CD14-positive monocyte (primary cell): Measurements from ENCODE around the gene NUDT22. TPM values are rescaled to one million over a fixed set of nuclear protein-coding genes. Genes with fewer than 3 reads are reported as not detected.

Experiments
- DNase-seq, 3 donors: peaks; one replicate each; pipeline ENCODE4 v3.0.0-alpha.2; 2011 to 2022
- H2AFZ ChIP-seq: 2 replicates; pipeline ENCODE4 v1.6.0; 2012; ENCODE audit warnings: mild to moderate bottlenecking, low read depth, low read length, inconsistent platforms; ENCODE audit not compliant: insufficient read depth, poor library complexity, severe bottlenecking
- H3K27ac ChIP-seq, 2 donors: 1 replicate in 1 of 2; 2 replicates in 1 of 2; pipeline ENCODE4 v1.5.1; 2012 to 2013; ENCODE audit warnings: low read length in 2 of 2, control low read depth in 1 of 2, inconsistent platforms in 1 of 2, low read depth in 1 of 2, mild to moderate bottlenecking in 1 of 2
- H3K27me3 ChIP-seq, 2 donors: one replicate each; pipeline versions ENCODE4 v1.6.0 to v1.6.1; 2011 to 2013; ENCODE audit warnings: low read length in 2 of 2; ENCODE audit not compliant: control insufficient read depth in 2 of 2, insufficient read depth in 2 of 2
- H3K36me3 ChIP-seq, 2 donors: replicated peaks in 1 of 2; 1 replicate in 1 of 2; 2 replicates in 1 of 2; pipeline versions ENCODE4 v1.5.1 to v1.6.1; 2012 to 2013; ENCODE audit warnings: low read length in 2 of 2, control low read depth in 1 of 2, inconsistent platforms in 1 of 2, mild to moderate bottlenecking in 1 of 2; ENCODE audit not compliant: insufficient read depth in 2 of 2, control insufficient read depth in 1 of 2
- H3K4me1 ChIP-seq, 2 donors: 1 replicate in 1 of 2; 2 replicates in 1 of 2; pipeline versions ENCODE4 v1.5.1 to v1.6.1; 2012 to 2013; ENCODE audit warnings: low read length in 2 of 2, control low read depth in 1 of 2, inconsistent platforms in 1 of 2, mild to moderate bottlenecking in 1 of 2, moderate library complexity in 1 of 2; ENCODE audit not compliant: insufficient read depth in 2 of 2, control insufficient read depth in 1 of 2
- H3K4me2 ChIP-seq: replicated peaks from 2 replicates; pipeline ENCODE3; 2012; ENCODE audit warnings: low read length, moderate library complexity, mild to moderate bottlenecking; ENCODE audit not compliant: poor library complexity, severe bottlenecking; ENCODE audit errors: extremely low read depth
- H3K4me3 ChIP-seq, 3 experiments: fragments of 200-600 bp in 1 of 3; sonication (generic) in 1 of 3; replicated peaks in 1 of 3; 1 replicate in 2 of 3; 2 replicates in 1 of 3; pipeline ENCODE4 v1.5.1; 2011 to 2013; ENCODE audit warnings: low read length in 3 of 3, mild to moderate bottlenecking in 3 of 3, control low read depth in 2 of 3, low read depth in 2 of 3, inconsistent platforms in 1 of 3, moderate library complexity in 1 of 3
- H3K79me2 ChIP-seq: 2 replicates; pipeline ENCODE4 v1.6.0; 2012; ENCODE audit warnings: mild to moderate bottlenecking, control low read depth, inconsistent platforms, low read length, moderate library complexity; ENCODE audit not compliant: insufficient read depth
- H3K9ac ChIP-seq: 2 replicates; pipeline ENCODE4 v1.6.0; 2017; ENCODE audit warnings: low read length, mild to moderate bottlenecking; ENCODE audit not compliant: insufficient read depth, poor library complexity, severe bottlenecking
- H3K9me3 ChIP-seq, 2 donors: replicated peaks in 1 of 2; 1 replicate in 1 of 2; 2 replicates in 1 of 2; pipeline versions ENCODE4 v1.5.1 to v1.6.1; 2012 to 2013; ENCODE audit warnings: low read length in 2 of 2, control low read depth in 1 of 2; ENCODE audit not compliant: control insufficient read depth in 1 of 2, insufficient read depth in 1 of 2
- H4K20me1 ChIP-seq: 2 replicates; pipeline ENCODE4 v1.6.0; 2012; ENCODE audit warnings: mild to moderate bottlenecking, low read length, control low read depth, moderate library complexity; ENCODE audit not compliant: insufficient read depth
- H3K27ac Mint-ChIP-seq, 7 donors: one replicate each; pipeline ENCODE4 v1.8.0; 2020; ENCODE audit warnings: mild to moderate bottlenecking in 7 of 7, mixed read lengths in 7 of 7, moderate library complexity in 6 of 7, inconsistent platforms in 2 of 7
- H3K27me3 Mint-ChIP-seq, 3 donors: one replicate each; pipeline ENCODE4 v1.8.0; 2021 to 2022; ENCODE audit warnings: low read depth in 3 of 3, mild to moderate bottlenecking in 3 of 3, mixed read lengths in 3 of 3, moderate library complexity in 3 of 3, inconsistent platforms in 1 of 3
- H3K36me3 Mint-ChIP-seq, 2 donors: one replicate each; pipeline ENCODE4 v1.8.0; 2020; ENCODE audit warnings: mixed read lengths in 2 of 2, inconsistent platforms in 1 of 2, mild to moderate bottlenecking in 1 of 2
- H3K4me1 Mint-ChIP-seq: one replicate; pipeline ENCODE4 v1.8.0; 2020; ENCODE audit warnings: mild to moderate bottlenecking, mixed read lengths
- H3K4me3 Mint-ChIP-seq, 2 donors: one replicate each; pipeline ENCODE4 v1.8.0; 2020; ENCODE audit warnings: mild to moderate bottlenecking in 2 of 2, mixed read lengths in 2 of 2, moderate library complexity in 1 of 2
- H3K9me3 Mint-ChIP-seq, 7 donors: one replicate each; pipeline ENCODE4 v1.8.0; 2020 to 2022; ENCODE audit warnings: mixed read lengths in 7 of 7, mild to moderate bottlenecking in 6 of 7, moderate library complexity in 6 of 7, inconsistent platforms in 2 of 7
- CTCF ChIP-seq: fragments of 200-600 bp; IDR thresholded peaks from one replicate; pipeline ENCODE4 v1.8.0; 2022; ENCODE audit warnings: antibody characterized with exemption, mild to moderate bottlenecking
- WGBS: methylation state at CpG from one replicate; pipeline ENCODE4 v1.1.5; 2013; ENCODE audit warnings: missing lambda C conversion rate; ENCODE audit not compliant: insufficient coverage; 5-methylcytosine and 5-hydroxymethylcytosine counted together
- intact Hi-C, 2 donors: fragments of 100-400 bp; cut with micrococcal nuclease; formaldehyde crosslinking; loops; one replicate each; pipeline versions ENCODE4 v1.15.0 to v1.15.1; 2023
- polyA plus RNA-seq, 3 donors: library from polyadenylated mRNA; depleted of rRNA in 1 of 3; unstranded in 2 of 3; stranded (reverse) in 1 of 3; fragments of 300-500 nt in 2 of 3; fragments of >200 nt in 1 of 3; fragmentation: Illumina TruSeq in 2 of 3; gene quantifications; 1 replicate in 2 of 3; 2 replicates in 1 of 3; pipeline ENCODE4 v1.2.3, GENCODE V29; 2012 to 2021

The NUDT22 gene
- polyA plus RNA-seq, 3 donors = 47.9 to 86.1 (median 56.1) TPM

- H2AFZ ChIP-seq = no peak overlapping the region
- no peak overlapping the region for H3K27ac Mint-ChIP-seq
- TF ChIP-seq CTCF = no peak
- H4K20me1 ChIP-seq = peaks cover 21% of the 10 kb centered on the region
- no peaks in the 10 kb centered on the region for H3K27me3 ChIP-seq
- H3K36me3 ChIP-seq = peaks cover 80 to 89% of the 10 kb centered on the region in 2 donors
- WGBS = 93% methylated on average over 18 of the region's 24 CpGs
- no peak overlapping the region for H3K4me3 Mint-ChIP-seq
- H3K4me1 ChIP-seq = peaks cover 3 to 6% of the 10 kb centered on the region in 2 donors
- peaks cover 0 to 4% (median 0%) of the 10 kb centered on the region in 7 donors for H3K9me3 Mint-ChIP-seq
- H3K27me3 Mint-ChIP-seq = peaks cover 0 to 1% (median 0%) of the 10 kb centered on the region in 3 donors
- H3K4me2 ChIP-seq = no peak overlapping the region
- no peak overlapping the region for H3K9ac ChIP-seq
- no peaks in the 10 kb centered on the region for H3K79me2 ChIP-seq
- no peak for DNase-seq
- H3K27ac ChIP-seq = no peak overlapping the region
- H3K9me3 ChIP-seq = no peaks in the 10 kb centered on the region
- H3K4me1 Mint-ChIP-seq = peaks cover 7% of the 10 kb centered on the region
- intact Hi-C loops = no loop called here
- H3K4me3 ChIP-seq = no peak overlapping the region
- H3K36me3 Mint-ChIP-seq = peaks cover 61 to 87% of the 10 kb centered on the region in 2 donors
Measured at GRCh38 chr11:64258356-64258755, 32.3 kb downstream of the NUDT22 start.

- no peak overlapping the region for H2AFZ ChIP-seq
- no peak overlapping the region for H3K27ac Mint-ChIP-seq
Measured at GRCh38 chr11:64258946-64259532, 33.0 kb downstream of the NUDT22 start.

More at GRCh38 chr11:64258946-64259532, 33.0 kb downstream of the NUDT22 start:
- peaks cover 64 to 90% of the 10 kb centered on the region in 2 donors for H3K36me3 Mint-ChIP-seq
- Histone ChIP-seq H3K79me2 (no peaks in the 10 kb centered on the region), H3K4me3 (no peak overlapping the region), H3K9ac (no peak overlapping the region), H3K27ac (no peak overlapping the region), H4K20me1 (peaks cover 14% of the 10 kb centered on the region), H3K4me2 (no peak overlapping the region), H3K9me3 (no peaks in the 10 kb centered on the region), H3K36me3 (peaks cover 87 to 96% of the 10 kb centered on the region in 2 donors), H3K27me3 (no peaks in the 10 kb centered on the region), H3K4me1 (no peaks in the 10 kb centered on the region)
- H3K4me1 Mint-ChIP-seq = peaks cover under 1% of the 10 kb centered on the region
- intact Hi-C loops = no loop called here
- peaks cover 0 to 4% (median 0%) of the 10 kb centered on the region in 7 donors for H3K9me3 Mint-ChIP-seq
- H3K4me3 Mint-ChIP-seq = no peak overlapping the region
- no peak for DNase-seq
- TF ChIP-seq CTCF = no peak
- 95% methylated on average over 32 of the region's 32 CpGs for WGBS
- peaks cover 0 to 1% (median 0%) of the 10 kb centered on the region in 3 donors for H3K27me3 Mint-ChIP-seq
